CD4-positive, alpha-beta T cell (primary cell): ENCODE results near the gene ADGRA1. TPM values are rescaled to one million over a fixed set of nuclear protein-coding genes. Genes with fewer than 3 reads are reported as not detected.

ENCODE experiments used
- ATAC-seq: fragments of 200-7000 bp; cut with Tn5 transposase; one replicate; pipeline ENCODE4 v1.10.0; 2022; ENCODE audit warnings: mild to moderate bottlenecking; ENCODE audit not compliant: poor library complexity
- CTCF ChIA-PET: fragments of 350-600 bp; sonication (Branson Sonifier 250); formaldehyde crosslinking; loops from one replicate; lab custom pipeline; 2021; ENCODE audit warnings: antibody characterized with exemption, inconsistent platforms; lab: Charles Lee
- POLR2A ChIA-PET: fragments of 350-600 bp; sonication (Branson Sonifier 250); formaldehyde crosslinking; loops from one replicate; lab custom pipeline; 2021; ENCODE audit warnings: antibody characterized with exemption, inconsistent platforms; lab: Charles Lee
- DNase-seq, 14 experiments: peaks; one replicate each; pipeline ENCODE4 v3.0.0-alpha.2; 2013 to 2020; ENCODE audit warnings: mixed read lengths in 2 of 14
- H3K27ac ChIP-seq, 2 donors: one replicate each; pipeline versions ENCODE4 v1.5.1 to v1.7.0; 2013; ENCODE audit warnings: low read length in 2 of 2, low read depth in 1 of 2, mild to moderate bottlenecking in 1 of 2
- H3K27me3 ChIP-seq, 2 experiments: 1 replicate in 1 of 2; 2 replicates in 1 of 2; pipeline versions ENCODE4 v1.6.1 to v1.7.0; 2013; ENCODE audit warnings: low read length in 2 of 2, control low read depth in 1 of 2, mild to moderate bottlenecking in 1 of 2, moderate library complexity in 1 of 2; ENCODE audit not compliant: insufficient read depth in 2 of 2, control insufficient read depth in 1 of 2
- H3K36me3 ChIP-seq: one replicate; pipeline ENCODE4 v1.6.1; 2013; ENCODE audit warnings: low read length, control low read depth; ENCODE audit not compliant: insufficient read depth
- H3K4me1 ChIP-seq: one replicate; pipeline ENCODE4 v1.6.1; 2013; ENCODE audit warnings: low read length, control low read depth; ENCODE audit not compliant: insufficient read depth
- H3K4me3 ChIP-seq: one replicate; pipeline ENCODE4 v1.5.1; 2013; ENCODE audit warnings: mild to moderate bottlenecking, low read length, moderate library complexity
- H3K9me3 ChIP-seq, 2 experiments: 1 replicate in 1 of 2; 2 replicates in 1 of 2; pipeline versions ENCODE4 v1.6.1 to v1.7.0; 2013; ENCODE audit warnings: low read length in 2 of 2, mild to moderate bottlenecking in 2 of 2, control low read depth in 1 of 2, moderate library complexity in 1 of 2; ENCODE audit not compliant: control insufficient read depth in 1 of 2, insufficient read depth in 1 of 2
- H3K27ac Mint-ChIP-seq: one replicate; pipeline ENCODE4 v1.8.0; 2020; ENCODE audit warnings: mixed read lengths
- H3K27me3 Mint-ChIP-seq: one replicate; pipeline ENCODE4 v1.8.0; 2021; ENCODE audit warnings: mixed read lengths
- H3K36me3 Mint-ChIP-seq: one replicate; pipeline ENCODE4 v1.8.0; 2021; ENCODE audit warnings: low read depth, mixed read lengths
- H3K4me1 Mint-ChIP-seq: one replicate; pipeline ENCODE4 v1.8.0; 2021; ENCODE audit warnings: low read depth, mixed read lengths
- H3K4me3 Mint-ChIP-seq: one replicate; pipeline ENCODE4 v1.8.0; 2020; ENCODE audit warnings: mild to moderate bottlenecking, mixed read lengths
- H3K9me3 Mint-ChIP-seq: one replicate; pipeline ENCODE4 v1.8.0; 2020; ENCODE audit warnings: mixed read lengths
- intact Hi-C, 2 experiments: fragments of 100-400 bp; cut with DNase I in 1 of 2; cut with micrococcal nuclease in 1 of 2; formaldehyde crosslinking; loops; one replicate each; pipeline versions ENCODE4 v1.15.1 to v1.9.0; 2023 to 2025; cut with DNase I, micrococcal nuclease
- total RNA-seq, 174 experiments: library from RNA in 2 of 174; stranded (reverse) in 2 of 174; gene quantifications; one replicate each; pipeline ENCODE4 v1.2.3 and lab custom pipeline; 2021 to 2026
- TF ChIP-seq, protein P1 (sequence below): fragments of 200-600 bp; IDR thresholded peaks from one replicate; pipeline ENCODE4 v1.8.0; 2022; ENCODE audit warnings: antibody characterized with exemption, mild to moderate bottlenecking

The ADGRA1 gene
- total RNA-seq, 2 experiments from 2014 or later: not detected

DNA sequence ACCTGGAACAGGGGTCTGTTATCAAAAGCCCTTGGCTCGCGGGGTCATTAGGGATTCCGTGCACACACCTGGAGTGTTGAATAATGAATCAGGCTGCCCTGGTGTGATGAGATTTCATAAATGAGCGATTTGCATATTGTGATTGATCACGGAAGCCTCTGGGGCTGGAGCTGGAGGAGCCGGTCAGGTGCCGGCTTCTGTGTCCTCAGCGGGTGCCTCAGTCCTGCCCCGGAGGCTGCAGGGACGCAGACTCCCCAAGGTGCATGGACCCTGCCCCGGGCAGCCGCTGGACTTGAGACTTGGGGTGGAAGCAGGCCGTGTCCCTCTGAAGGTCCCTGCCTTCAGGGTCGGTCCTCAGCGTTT is 47.9 kb upstream of the ADGRA1 start:
- Mint-ChIP-seq H3K4me3 (no peak overlapping the region), H3K27ac (no peak overlapping the region), H3K27me3 (no peaks in the 10 kb centered on the region), H3K36me3 (no peaks in the 10 kb centered on the region), H3K9me3 (no peaks in the 10 kb centered on the region), H3K4me1 (no peaks in the 10 kb centered on the region)
- POLR2A ChIA-PET: no interaction called here
- Histone ChIP-seq H3K4me1 (no peaks in the 10 kb centered on the region), H3K27ac (no peak overlapping the region), H3K27me3 (peaks cover 0 to 2% of the 10 kb centered on the region in 2 experiments), H3K9me3 (peaks cover 0 to 16% of the 10 kb centered on the region in 2 experiments), H3K4me3 (no peak overlapping the region), H3K36me3 (no peaks in the 10 kb centered on the region)
- intact Hi-C loops: no loop called here
- ATAC-seq: no peak
- TF ChIP-seq, protein P1, sequence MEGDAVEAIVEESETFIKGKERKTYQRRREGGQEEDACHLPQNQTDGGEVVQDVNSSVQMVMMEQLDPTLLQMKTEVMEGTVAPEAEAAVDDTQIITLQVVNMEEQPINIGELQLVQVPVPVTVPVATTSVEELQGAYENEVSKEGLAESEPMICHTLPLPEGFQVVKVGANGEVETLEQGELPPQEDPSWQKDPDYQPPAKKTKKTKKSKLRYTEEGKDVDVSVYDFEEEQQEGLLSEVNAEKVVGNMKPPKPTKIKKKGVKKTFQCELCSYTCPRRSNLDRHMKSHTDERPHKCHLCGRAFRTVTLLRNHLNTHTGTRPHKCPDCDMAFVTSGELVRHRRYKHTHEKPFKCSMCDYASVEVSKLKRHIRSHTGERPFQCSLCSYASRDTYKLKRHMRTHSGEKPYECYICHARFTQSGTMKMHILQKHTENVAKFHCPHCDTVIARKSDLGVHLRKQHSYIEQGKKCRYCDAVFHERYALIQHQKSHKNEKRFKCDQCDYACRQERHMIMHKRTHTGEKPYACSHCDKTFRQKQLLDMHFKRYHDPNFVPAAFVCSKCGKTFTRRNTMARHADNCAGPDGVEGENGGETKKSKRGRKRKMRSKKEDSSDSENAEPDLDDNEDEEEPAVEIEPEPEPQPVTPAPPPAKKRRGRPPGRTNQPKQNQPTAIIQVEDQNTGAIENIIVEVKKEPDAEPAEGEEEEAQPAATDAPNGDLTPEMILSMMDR: no peak
- DNase-seq: no peak
- CTCF ChIA-PET: no interaction called here

DNA sequence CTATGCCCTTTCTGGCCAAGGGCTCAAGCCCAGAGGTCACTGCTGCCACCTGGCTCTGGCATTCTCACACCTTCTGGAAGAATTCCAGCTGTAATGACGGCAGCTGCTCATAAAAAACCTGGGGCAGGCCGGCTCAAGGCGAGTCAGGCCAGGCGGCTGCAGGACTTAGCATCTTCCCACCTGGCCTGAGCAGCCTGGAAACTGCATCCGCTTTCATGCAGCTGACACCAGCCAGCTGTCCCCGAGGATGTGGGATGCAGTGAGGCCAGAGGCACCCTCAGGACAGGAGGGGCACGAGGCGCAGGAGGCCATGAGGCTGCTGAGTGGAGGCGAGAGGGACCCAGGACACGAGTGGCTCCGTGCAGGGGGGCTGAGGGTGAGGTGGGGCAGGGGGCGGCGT is 47.5 kb upstream of the ADGRA1 start:
- DNase-seq (no peak), ATAC-seq (no peak)
- ChIA-PET CTCF (no interaction called here), POLR2A (no interaction called here)
- H3K27ac ChIP-seq: no peak overlapping the region
- H3K4me3 ChIP-seq: no peak overlapping the region
- intact Hi-C loops: no loop called here
- H3K36me3 ChIP-seq: no peaks in the 10 kb centered on the region
- H3K4me1 ChIP-seq: no peaks in the 10 kb centered on the region
- Mint-ChIP-seq H3K4me3 (no peak overlapping the region), H3K27ac (no peak overlapping the region), H3K9me3 (no peaks in the 10 kb centered on the region), H3K36me3 (no peaks in the 10 kb centered on the region), H3K27me3 (no peaks in the 10 kb centered on the region), H3K4me1 (no peaks in the 10 kb centered on the region)
- peaks cover 0 to 2% of the 10 kb centered on the region in 2 experiments for H3K27me3 ChIP-seq
- peaks cover 0 to 17% of the 10 kb centered on the region in 2 experiments for H3K9me3 ChIP-seq
- TF ChIP-seq, protein P1: no peak

DNA sequence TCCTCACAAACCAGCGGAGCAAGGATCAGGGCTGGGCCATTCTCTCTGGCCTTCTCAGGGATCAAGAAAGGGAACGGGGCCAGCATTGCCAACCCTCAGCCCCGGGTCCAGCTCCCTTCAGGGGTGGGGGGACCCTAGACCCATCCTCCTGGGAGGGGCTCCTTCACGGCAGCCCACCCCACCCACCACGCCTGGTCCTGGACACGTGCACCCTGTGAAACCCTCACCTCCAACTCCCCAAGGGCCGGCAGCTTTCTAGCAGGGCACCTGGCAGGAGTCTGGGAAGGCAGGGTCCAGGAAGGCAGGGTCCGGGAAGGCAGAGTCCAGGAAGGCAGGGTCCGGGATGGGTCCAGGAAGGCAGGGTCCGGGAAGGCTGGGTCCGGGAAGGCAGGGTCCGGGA is 46.6 kb upstream of the ADGRA1 start:
- Mint-ChIP-seq H3K4me1 (no peaks in the 10 kb centered on the region), H3K4me3 (no peak overlapping the region), H3K9me3 (no peaks in the 10 kb centered on the region), H3K36me3 (no peaks in the 10 kb centered on the region), H3K27ac (no peak overlapping the region), H3K27me3 (no peaks in the 10 kb centered on the region)
- TF ChIP-seq, protein P1: no peak
- peaks cover 0 to 2% of the 10 kb centered on the region in 2 experiments for H3K27me3 ChIP-seq
- no peak for DNase-seq
- H3K36me3 ChIP-seq: no peaks in the 10 kb centered on the region
- H3K4me3 ChIP-seq: no peak overlapping the region
- H3K4me1 ChIP-seq: no peaks in the 10 kb centered on the region
- intact Hi-C loops: no loop called here
- no peak for ATAC-seq
- peaks cover 0 to 21% of the 10 kb centered on the region in 2 experiments for H3K9me3 ChIP-seq
- POLR2A ChIA-PET: no interaction called here
- no peak overlapping the region for H3K27ac ChIP-seq
- CTCF ChIA-PET: no interaction called here
